Activated gamma-delta T cell treated with Interleukin-2 at 50 U/mL for 16 hours (primary cell): ENCODE data around the gene GIGYF2.

Source experiments
- DNase-seq: peaks from one replicate; pipeline ENCODE4 v3.0.0-alpha.2; 2020

GIGYF2 gene

DNA sequence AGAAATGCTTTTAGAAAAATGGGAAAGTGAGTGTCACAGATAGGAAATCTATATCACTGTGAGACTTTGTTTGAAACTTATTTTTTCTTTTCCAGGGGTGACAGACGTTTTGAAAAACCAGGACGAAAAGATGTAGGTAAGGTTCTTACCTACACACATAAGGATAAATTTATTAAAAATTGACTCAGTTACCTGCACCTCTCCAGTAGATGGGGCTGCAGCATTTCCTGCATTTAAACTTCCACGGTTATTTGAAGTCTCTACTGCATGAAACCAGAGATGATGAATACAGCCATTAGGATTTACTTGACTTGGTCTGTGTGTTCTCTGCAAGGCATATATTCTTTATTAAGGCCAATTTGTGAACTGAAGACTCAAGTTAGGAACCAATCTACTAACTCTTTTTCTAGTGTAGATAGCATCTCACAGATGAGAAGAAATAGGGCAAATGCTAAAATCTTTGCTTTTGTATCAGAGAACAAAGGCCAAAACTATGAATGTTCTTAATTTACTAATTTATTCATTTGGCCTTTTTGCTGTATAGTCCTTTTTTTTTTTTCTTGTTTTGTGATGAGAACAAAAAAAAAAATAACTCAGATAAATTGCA, 64.3 kb downstream of the GIGYF2 start:
- DNase-seq = peak; percentile 21

- no peak for DNase-seq
Measured at GRCh38 chr2:232767866-232768265, 70.7 kb downstream of the GIGYF2 start.

GRCh38 chr2:232770207-232770606, 73.1 kb downstream of the GIGYF2 start:
- no peak for DNase-seq

GRCh38 chr2:232771870-232772269, 74.7 kb downstream of the GIGYF2 start:
- no peak for DNase-seq

DNA sequence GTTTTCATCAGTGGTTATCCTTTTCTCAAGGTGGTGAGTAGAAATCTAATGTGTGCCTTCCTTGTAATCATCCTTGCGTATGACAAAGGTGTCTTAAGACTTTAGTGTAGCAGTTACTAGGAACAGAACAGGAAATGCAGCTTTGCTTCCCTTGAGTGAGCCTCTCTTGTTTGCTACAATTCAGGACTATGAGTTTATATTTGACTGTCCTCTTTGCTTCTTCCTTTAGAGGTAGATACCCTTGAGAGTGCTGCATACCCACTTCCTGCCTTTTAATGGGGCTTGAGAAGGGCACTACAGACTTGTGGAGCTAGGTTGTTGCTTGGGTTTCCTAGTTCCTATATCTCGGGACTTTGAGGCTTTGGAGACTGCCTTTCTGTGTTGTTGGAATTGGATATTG, 75.4 kb downstream of the GIGYF2 start:
- no peak for DNase-seq

- no peak for DNase-seq
Measured at GRCh38 chr2:232773815-232774214, 76.7 kb downstream of the GIGYF2 start.

- no peak for DNase-seq
Measured at GRCh38 chr2:232776435-232776834, 79.3 kb downstream of the GIGYF2 start, which contains the start of gene KCNJ13. KCNJ13 (minus strand) TSS chr2:232776565; CDS start chr2:232771362, 5,203 bp downstream.

GRCh38 chr2:232777276-232777675, 80.1 kb downstream of the GIGYF2 start:
- DNase-seq = no peak

- no peak for DNase-seq
Measured at GRCh38 chr2:232779465-232779864, 82.3 kb downstream of the GIGYF2 start.

- no peak for DNase-seq
Measured at GRCh38 chr2:232779934-232780333, 82.8 kb downstream of the GIGYF2 start.

GRCh38 chr2:232781765-232782164, 84.6 kb downstream of the GIGYF2 start:
- no peak for DNase-seq

GRCh38 chr2:232783278-232783677, 86.1 kb downstream of the GIGYF2 start:
- DNase-seq = no peak

DNA sequence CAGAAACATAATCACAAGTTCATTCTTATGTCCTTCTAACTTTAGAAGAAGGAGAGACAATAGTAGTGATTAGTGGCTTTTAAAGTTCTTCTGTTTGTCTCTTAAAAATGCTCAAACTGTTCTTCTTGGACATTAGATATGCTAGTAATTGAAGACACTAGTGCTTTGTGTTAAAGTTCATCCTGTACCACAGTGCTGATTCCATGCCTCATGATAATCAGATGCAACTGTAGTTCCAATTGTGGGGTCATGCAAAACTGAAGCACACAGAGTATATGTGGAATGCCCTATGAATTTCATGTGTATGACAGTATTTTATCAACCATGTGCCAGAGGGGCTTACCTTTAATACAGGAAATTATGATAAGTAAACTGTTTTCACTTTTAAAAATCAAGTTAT, 90.7 kb downstream of the GIGYF2 start:
- DNase-seq = no peak

DNA sequence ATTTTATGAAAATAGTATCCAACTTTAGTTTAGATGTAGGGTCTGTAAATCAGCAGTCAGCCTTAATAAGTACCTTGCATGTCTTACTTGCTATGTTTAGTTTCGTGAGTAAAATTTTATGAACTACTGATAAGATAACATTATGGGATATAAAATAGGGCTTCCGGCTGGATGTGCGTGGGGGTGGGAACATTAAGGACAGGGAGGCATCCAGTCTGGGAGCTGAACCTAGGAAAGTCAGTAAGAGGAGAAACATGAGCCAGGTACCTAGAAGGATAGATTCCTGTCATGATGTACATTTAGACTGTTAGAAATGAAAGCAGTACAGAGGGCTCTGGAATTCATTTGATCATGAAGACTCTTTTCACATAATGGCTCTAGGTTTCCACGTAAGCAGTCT, 92.0 kb downstream of the GIGYF2 start:
- DNase-seq = no peak

GRCh38 chr2:232791518-232791917, 94.4 kb downstream of the GIGYF2 start:
- DNase-seq = no peak

GRCh38 chr2:232793271-232793670, 96.1 kb downstream of the GIGYF2 start:
- DNase-seq = no peak

GRCh38 chr2:232794981-232795380, 97.8 kb downstream of the GIGYF2 start:
- DNase-seq = no peak

- no peak for DNase-seq
Measured at GRCh38 chr2:232795920-232796319, 98.8 kb downstream of the GIGYF2 start.

GRCh38 chr2:232798187-232798586, 101.1 kb downstream of the GIGYF2 start:
- no peak for DNase-seq

DNA sequence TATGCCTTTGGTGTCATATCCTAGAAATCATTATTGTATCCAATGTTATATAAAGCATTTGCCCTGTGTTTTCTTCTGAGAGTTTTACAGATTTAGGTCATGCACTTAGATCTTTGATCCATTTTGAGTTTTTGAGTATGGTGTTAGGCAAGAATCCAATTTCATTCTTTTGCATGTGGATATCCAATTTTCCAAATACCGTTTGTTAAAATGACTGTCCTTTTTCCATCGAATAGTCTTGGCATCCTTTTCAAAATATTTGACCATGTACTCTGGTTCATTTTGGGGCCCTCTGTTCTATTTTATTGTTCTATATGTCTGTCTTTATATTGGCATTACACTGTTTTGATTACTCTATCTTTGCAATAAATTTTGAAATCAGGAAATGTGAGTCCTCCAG, 103.0 kb downstream of the GIGYF2 start:
- no peak for DNase-seq

GRCh38 chr2:232802091-232802490, 105.0 kb downstream of the GIGYF2 start:
- DNase-seq = no peak

GRCh38 chr2:232809349-232810124, 112.4 kb downstream of the GIGYF2 start:
- DNase-seq = no peak

DNA sequence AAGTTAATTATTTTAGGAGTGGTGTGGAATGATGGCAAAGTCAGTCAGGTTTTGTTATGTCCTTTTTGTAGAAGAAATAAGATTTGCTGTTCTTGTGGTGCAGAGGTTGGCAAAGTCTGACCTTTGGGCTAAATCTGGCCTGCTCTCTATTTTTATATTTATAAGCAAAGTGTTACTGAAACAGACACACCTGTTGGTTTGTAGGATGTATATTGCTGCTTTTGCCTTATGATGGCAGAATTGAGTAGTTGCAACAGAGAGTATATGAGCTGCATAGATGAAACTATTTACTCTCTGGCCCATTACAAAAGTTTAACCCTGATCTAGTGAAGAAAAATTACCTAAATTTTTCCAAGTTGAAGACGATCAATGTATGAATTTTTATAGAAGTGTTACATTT, 113.3 kb downstream of the GIGYF2 start:
- no peak for DNase-seq

DNA sequence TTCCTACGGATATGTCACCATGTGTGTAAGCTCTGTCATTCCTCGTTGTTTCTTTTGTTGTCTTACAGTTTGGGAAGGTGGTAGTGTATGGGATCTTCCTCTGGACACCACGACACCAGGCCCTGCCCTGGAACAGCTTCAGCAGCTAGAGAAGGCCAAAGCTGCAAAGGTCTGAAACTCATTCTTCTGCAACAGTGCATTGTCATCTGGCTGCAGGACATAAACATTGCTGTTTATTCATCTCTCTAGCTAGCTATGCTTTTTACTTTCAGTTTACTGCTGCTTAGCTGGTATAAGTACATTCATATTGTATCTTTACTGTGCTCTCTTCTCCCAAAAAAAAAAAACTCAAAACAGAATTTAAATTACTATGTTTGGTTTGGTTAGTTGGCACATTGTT, 118.4 kb downstream of the GIGYF2 start:
- DNase-seq = no peak

GRCh38 chr2:232816657-232817056, 119.5 kb downstream of the GIGYF2 start:
- DNase-seq = no peak
